ENCODE results near the gene ROBO1.
"Not testable (repeated sequence)": the region's sequence is repeated elsewhere in the genome, so short reads cannot be mapped to it uniquely, and the experiment has no call there.

ROBO1 gene

DNA sequence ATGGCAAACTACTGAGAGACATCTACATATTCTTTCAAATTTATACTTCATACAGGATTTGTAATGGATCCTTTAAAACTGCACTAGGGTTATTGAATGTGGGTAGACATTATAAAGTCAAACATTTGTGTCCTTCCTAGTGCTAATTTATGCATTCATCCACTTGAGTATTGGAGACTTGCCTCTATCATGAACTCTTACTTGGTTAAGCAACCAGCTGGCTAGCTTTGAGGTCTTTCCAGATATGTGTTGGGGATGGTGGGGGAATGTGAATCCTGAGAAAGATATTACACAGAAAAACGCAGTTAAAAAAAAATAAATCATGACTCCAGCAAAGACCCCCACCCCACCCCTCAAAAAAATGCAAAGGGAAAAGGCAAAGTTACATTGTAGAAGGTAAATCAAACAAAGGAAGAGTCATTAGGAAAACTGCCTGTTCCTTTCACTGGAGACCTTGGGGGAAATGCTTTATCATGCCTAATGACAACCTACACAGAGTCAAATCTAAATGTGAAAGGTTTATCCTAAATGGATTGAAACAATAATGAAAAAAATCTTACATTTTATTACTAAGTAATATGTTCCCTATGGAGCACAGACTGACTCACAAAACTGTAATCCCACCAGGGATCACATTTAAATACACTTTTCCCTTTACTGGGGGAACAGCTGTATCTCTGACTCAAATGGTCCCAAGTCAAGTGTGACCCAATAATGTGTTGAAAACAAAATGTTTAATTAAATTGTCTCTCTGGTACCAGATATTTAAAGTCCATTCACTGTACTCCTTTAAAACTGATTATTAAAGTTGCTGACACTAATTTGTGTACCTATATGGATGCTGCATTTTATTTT, 522.3 kb downstream of the ROBO1 start:
- no peak for DNase-seq (ENCODE audit: low read depth)

DNA sequence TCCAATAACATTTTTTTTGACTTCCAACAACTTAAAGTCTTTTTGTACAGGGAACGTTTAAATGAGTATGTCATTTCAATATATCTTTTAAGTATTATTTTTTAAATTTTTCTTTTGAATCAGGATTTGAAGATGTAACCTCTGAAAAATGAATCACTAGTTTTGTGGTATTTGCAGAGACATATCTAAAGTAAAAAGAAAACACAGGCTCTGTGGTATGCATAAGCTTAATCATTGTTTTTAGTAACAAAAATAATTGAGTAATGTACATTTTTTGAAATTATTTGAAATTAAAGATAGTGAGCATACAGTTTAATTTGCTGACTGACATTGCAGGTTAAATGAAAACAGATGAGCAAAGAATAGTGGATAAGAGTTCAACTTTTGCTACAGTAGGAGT, 531.3 kb downstream of the ROBO1 start:
- DNase-seq (ENCODE audit: low read depth): no peak

DNA sequence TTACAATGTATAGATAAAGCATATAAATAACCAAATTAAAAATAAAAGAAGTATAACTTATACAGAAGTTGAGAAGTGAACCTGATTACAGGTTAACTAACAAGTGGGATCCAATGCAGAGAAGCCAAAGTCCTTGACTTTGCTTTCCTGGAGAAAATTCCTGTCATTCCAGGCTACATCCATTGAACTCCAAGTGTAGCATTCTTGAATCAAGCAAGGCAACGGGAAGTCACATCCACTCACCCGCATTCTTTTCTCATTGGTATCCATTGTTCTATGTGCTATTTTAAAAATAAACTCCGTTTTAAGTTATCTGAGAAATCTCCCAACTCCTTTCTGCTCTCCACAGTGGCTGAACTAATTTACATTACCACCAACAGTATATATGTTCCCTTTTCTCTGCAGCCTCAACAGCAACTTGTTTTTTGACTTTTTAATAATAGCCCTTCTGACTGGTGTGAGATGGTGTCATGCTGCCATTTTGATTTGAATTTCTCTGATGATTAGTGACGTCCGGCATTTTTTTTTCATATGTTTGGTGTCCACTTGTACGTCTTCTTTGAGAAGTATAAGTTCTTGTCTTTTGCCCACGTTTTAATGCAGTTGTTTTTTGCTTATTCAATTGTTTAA, 534.3 kb downstream of the ROBO1 start:
- DNase-seq (ENCODE audit: low read depth): no peak

DNA sequence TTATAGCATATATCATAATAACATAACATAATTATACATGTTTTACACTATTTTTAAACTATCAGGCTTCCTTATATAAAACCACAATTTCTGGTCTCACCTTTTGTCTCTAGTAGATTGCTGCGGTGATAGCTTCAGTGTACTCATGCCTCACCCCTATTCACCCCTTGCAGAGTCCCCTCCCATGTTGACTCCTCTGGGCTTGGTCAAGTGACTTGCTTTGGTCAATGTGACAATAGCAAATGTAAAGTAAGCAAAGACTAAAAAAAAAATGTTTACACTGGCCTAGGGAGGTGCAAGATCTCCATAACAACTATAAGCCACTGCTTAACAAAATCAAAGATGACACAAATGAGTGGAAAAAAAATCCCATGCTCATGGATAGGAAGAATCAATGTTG, 537.5 kb downstream of the ROBO1 start:
- no peak for DNase-seq (ENCODE audit: low read depth)

DNA sequence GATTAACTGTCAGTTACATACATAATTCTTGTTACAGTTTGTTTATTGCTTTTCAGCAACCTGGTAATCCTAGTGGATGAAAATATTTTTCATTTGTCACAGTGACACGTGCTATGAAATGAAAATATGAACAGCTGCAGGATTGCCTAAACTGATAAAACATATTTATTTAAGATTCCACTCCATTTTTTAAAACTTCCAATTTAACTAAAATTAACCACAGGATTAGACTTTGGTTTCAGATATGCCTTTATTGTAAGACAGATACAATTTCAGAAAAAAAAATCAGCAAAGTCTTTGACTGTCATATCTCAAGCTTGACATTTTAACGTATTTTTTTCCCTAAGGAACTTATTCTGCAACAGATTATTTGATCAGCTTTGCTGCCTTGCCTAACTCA, 550.7 kb downstream of the ROBO1 start:
- DNase-seq (ENCODE audit: low read depth): no peak

DNA sequence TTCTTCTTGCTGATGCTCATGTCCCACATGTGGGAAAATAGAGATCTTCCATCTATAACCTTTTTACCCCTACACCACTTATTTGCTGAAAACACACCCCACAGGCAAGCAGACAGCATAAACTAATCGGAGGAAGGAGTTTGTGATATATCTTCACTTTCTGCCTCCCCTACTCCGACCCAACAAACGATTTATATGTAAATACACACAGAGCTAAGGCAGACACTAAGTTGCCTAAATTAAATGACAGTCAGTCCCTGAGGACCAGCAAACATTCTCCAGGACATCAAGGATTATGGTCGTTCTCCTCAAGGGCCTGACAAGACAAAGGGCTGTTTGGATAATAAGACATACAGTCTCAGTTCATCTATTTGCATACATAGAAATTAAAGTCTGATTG, 552.5 kb downstream of the ROBO1 start:
- no peak for DNase-seq (ENCODE audit: low read depth)

DNA sequence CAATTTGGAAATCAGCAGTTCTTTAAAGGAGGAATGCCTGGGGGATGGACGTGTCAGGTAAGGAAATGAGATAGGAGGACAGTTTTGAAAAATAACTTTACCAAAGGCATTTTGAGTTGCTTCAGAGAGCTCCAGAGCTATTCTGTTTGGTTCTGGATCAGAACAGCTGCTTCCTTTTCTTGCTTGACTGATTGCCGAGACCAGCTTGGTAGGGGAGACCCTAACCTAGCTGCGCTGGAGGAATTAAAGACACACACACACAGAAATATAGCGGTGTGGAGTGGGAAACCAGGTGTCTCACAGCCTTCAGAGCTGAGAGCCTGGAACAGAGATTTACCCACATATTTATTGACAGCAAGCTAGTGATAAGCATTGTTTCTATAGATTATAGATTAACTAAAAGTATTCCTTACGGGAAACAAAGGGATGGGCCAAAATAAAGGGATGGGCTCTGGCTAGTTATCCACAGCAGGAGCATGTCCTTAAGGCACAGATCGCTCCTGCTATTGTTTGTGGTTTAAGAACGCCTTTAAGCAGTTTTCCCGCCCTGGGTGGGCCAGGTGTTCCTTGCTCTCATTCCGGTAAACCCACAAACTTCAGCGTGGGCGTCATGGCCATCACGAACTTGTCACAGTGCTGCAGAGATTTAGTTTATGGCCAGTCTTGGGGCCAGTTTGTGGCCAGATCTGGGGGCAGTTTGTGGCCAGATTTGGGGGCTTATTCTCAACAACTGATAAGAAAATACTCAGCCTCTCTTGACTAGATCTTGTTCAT, 556.0 kb downstream of the ROBO1 start:
- no peak for DNase-seq (ENCODE audit: low read depth)

DNA sequence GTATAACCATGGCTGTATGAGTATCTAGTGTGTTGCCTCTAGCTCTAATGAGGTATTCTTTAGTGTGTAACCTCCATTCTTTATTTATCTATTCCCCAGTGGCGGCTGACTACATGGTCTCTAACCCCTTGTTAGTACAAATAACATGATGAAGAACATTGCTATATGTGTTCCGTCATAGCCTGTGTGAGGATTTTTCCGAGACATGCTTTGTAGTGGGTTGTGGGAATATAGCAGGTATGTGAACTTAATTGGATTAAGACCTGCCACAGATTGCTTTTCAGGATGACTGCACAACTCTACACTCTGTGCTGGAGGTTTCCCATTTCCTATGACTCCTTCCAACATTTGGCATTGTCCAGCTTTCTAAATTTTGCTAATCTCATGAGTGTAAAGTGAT, 563.4 kb downstream of the ROBO1 start:
- DNase-seq (ENCODE audit: low read depth): no peak

DNA sequence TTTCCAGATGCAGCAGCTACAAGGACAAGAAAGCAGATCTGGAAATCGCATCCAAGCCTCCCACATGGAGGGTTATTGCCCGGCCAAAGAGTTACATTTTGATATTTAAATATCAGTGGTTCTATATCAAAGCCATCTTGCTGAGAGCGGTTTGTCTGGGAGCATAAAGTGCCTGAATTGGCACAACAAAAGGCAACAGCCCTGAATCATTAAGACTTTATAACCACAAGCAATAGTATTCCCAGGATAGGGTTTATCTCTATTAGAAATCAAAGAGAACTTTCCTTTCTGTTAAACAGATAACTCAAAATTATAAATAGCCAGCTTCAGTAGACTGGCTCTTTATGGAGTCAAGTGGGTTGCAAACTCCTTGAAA, 564.7 kb downstream of the ROBO1 start:
- no peak for DNase-seq (ENCODE audit: low read depth)

DNA sequence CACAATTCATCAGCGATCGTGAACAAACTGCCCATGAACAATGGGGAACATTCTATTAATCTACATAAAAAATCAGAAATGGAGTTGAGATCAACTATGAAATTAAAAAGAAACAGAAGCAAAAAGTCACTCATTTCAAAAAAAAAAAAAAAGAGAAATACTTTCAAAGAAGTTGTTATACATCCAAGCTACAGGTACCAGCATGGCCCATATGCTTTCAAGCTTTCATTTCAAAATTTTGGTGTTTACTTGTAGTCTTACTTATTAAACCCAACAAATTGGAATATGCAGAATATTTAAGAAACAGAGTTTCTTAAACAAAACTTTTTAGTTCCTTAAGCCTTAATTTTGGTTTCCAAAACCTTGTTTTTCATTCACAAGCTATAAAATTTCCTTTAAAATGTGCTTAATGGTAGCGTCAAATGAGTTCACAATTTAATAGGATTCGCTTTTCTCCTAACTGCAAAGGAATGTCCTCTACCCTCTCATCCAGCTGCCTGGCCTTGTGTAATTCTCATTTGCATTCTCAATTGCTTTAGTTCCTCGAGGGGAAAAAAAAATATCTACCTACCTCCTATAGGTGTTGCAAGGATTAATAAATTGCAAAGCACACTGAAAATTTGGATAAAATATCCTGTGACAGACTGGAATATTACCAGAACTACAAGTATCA, 565.2 kb downstream of the ROBO1 start:
- no peak for DNase-seq (ENCODE audit: low read depth)

DNA sequence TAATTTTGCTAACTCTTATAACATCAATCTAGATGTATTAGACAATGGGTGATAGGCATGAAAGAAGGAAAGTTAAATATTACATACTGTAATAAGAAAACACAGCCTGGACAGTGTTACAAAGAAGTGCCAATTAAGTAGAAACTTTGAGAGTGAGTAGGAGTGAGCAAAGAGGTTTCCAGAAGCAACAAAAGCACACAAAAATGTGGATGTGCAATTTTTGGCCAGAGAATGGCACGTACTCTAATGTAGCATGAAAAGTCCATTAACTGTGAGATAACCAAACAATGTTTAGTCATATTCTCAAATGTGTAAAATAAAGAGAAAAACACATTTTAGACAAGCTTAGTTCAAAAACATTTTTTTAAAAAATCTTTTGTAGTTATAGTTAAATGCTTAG, 567.3 kb downstream of the ROBO1 start:
- DNase-seq (ENCODE audit: low read depth): no peak

DNA sequence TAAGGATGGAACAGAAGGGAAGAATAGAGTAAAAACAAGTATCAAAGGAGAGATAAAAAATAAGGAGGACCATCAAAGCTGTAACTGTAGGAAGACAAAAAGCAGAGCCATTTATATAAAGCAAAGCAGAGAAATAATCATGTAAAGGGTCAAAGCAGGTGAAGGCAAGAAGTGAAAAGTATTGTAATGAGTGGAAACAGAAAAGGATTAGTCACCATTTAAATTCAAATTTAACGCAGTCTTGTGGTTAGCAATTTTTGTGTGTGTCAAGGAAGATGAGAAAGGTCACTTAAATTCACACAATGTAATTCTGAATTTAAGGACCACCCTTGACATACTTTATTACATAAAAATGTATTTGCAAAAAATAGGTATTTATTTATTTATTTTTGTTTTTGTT, 567.8 kb downstream of the ROBO1 start:
- DNase-seq (ENCODE audit: low read depth): no peak

DNA sequence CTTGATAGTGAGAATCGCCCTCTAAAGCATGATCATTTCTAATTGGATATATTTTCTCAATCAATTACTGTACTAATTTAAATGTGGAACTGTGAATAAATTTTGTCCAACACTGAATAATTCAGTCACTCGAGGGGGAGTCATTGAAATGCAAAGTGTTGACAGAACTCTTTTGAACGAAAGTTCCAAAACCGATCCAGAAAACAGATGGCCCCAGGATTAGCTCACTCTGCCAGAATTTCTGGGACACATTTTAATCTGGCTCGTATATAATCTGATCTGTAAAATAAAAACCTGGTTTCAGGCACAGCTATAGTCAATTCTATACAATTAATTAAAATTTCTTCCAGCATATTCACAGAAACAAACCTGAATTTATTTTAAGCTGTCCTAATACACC, 580.4 kb downstream of the ROBO1 start:
- no peak for DNase-seq (ENCODE audit: low read depth)

DNA sequence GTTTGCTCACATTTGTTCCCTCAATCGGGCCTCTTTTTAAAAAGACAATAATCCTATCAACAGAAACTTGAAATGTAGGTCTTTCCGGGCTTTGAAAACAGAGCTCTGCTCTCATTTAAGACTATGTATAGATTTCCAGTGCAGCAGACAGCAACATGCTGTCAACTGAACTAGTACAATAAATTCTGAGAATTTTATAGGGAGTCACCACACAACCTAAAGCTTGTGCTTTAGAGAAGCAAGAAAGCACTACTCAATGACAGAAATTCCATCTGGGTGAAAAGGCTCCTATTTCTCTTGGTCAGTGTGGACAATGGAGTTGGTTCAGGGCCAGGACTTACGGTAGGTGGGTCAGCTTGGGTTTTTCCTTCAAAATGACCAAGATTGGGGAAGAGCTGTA, 583.5 kb downstream of the ROBO1 start:
- no peak for DNase-seq (ENCODE audit: low read depth)

DNA sequence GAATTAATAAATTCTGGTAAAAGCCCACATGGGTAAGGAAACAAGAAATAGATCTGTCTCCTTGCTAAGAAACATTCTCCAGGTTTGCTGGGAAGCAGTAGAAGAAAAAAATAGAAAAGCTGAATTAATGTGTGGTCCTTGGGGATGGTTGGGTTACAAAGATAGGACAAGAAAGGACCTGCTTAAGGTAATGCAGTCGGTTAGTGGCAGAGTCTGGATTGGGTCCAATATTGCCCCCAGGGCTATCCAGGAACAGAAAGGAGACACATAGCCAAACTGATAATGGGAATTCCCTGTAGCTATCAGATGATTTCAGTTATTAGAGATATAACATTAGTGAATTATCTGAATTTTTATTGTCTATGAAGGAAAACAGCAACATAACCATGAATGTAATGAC, 584.3 kb downstream of the ROBO1 start:
- no peak for DNase-seq (ENCODE audit: low read depth)

DNA sequence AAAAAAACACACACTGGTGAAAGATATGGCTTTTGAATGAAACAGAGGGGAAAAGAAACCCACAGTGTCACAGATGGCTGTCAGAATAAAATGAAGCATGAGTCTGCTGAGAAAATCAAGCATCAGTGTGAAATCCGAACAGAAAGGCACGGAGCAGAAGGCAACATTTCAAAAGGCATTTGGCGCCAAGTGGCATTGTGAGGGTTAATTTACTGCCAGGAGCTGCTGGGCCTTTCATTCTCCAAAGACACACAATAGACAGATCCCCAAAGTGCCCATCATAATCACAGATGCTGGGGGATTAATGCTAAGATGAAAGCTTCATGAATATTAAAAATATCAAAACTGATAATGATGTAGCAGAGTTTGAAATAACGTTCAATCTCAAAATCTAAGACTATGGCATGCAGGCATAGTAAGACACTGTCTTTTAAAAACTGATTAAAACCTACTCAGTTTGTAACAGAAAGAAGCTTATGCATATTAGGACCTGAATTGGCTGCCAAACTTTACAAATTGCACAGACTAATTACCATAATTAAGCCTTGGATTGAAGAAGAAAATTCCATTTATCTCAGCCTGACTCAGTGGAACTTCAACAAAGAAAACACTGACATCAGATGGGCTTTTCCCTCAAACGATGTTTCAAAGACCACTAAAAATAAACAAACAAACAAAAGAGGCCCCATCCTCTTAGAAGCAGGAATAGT, 589.2 kb downstream of the ROBO1 start:
- DNase-seq (ENCODE audit: low read depth): no peak

DNA sequence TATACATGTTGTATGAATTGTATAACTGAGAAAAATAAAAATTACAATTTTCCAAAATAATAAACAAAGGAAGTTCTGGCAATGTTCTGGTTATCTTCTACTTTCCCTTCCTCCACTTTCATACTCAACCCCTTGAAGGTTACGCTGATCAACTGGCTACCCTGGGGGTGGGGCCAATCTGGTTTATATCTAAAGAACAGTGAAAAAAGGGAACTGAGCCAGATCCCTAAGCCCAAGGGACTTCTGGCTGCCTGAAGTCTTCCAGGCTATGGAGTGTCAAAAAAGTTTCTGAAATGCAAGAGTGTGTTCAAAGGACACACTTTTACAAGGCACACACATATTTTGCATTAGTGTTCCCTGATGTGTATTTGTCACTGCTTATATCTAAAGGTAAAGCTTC, 591.9 kb downstream of the ROBO1 start:
- no peak for DNase-seq (ENCODE audit: low read depth)

DNA sequence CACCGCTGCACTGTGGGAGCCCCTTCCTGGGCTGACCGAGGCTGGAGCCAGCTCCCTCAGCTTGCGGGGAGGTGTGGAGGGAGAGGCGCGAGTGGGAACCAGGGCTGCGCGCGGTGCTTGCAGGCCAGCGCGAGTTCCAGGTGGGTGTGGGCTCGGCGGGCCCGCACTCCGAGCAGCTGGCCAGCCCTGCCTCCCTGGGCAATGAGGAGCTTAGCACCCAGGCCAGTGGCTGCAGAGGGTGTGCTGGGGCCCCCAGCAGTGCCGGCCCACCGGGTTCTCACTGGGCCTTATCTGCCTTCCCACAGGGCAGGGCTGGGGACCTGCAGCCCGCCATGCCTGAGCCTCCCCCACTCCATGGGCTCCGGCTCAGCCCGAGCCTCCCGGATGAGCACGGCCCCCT, 594.5 kb downstream of the ROBO1 start:
- DNase-seq (ENCODE audit: low read depth): not testable (repeated sequence)

DNA sequence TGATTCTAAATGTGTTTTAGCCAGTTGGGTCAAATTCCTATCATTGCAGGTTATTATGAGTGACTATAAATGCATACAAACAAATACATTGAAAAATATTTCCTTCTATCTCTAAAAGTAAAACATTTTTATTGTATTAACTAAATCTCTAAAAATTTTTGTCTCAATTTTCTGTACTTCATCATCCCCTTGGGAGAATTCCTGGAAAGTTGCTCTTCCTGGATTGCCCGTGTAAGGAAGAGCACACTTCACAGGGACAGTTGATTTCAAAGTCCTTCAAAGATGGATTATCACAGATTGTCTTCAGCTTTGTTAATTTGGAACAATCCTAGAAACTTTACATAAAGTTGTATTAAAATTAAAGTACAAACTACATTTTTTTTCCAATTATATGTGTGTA, 595.6 kb downstream of the ROBO1 start:
- DNase-seq (ENCODE audit: low read depth): no peak

DNA sequence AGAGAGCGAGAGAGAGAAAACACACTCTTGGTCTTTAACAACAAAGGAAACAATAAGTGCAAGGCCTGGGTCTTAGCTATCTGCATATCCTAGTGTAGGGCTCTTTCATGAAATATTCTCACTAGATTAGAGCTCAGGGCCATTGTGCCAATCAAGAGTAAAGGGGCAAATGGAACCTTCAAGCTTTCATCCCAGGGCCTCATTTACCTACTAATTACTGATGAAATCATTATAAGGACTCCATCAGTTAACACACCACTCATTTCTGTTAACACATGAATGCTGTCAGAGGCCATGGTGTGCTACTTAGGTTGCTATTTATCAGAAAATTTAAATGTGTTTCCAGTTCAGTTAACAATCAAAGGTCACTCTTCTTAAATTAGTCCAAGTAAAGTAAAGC, 597.8 kb downstream of the ROBO1 start:
- no peak for DNase-seq (ENCODE audit: low read depth)

DNA sequence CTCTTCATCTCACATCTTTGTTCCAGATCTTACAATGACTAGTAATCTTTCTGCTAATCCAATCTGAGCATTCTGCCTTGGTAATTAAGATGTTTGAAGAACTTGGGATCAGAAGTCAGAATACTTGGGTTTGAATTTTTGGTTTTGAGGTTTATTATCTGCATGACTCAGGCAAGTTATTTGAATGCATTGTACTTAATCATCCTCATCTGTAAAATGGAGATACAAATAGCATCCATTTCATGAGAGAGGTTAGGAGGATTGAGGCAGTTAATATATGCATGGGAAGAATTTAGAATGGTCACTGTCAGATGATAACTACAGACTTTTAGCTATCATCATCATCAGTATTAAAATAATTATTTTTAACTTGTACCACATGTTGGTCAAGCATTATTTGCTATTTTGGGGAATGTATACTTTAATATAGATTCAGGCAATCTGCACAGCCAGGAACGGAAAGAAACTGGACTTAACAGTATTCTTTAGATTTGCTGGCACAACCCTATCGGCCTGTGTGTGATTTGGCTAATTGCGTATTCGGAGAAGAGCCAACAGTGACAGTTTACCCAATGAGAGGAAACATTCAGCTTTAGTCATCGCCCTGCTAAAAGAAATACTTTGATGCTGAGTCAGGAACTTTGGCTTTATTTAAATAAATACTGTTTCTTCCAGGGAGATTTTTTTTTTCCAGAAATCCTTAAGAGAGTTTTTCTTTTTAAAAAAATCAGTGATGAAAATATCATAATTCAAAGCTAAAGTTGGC, 600.0 kb downstream of the ROBO1 start:
- no peak for DNase-seq (ENCODE audit: low read depth)
